ENCODE data around the gene CEACAM19.

CEACAM19 gene

GRCh38 chr19:44725684-44726083 is 54.4 kb downstream of the CEACAM19 start:
- no peak for DNase-seq

GRCh38 chr19:44726465-44726864 is 55.2 kb downstream of the CEACAM19 start:
- no peak for DNase-seq

- no peak for DNase-seq
Measured at GRCh38 chr19:44728178-44728577, 56.9 kb downstream of the CEACAM19 start.

DNA sequence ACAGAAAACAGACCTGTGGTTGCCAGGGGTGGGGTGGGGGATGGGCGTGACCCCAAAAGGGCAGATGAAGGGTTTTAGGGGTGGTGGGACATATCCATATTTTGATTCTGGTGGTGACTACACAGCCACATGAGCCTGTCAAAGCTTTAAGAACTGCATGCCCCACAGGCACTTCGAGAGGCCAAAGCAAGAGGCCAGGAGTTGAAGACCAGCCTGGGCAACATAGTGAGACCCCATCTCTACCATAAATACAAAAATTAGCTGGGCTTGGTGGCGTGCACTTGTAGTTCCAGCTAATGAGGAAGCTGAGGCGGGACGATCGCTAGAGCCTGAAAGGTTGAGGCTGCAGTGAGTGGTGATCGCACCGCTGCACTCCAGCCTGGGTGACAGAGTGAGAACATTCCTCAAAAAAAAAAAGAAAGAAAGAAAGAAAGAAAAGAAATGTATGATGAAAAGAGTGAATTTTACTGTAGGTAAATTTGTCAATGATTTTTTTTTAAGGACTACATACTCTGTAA is 58.3 kb downstream of the CEACAM19 start:
- no peak for DNase-seq

- DNase-seq: no peak
Measured at GRCh38 chr19:44731081-44731480, 59.8 kb downstream of the CEACAM19 start.

GRCh38 chr19:44731622-44732021 is 60.3 kb downstream of the CEACAM19 start:
- DNase-seq: no peak

DNA sequence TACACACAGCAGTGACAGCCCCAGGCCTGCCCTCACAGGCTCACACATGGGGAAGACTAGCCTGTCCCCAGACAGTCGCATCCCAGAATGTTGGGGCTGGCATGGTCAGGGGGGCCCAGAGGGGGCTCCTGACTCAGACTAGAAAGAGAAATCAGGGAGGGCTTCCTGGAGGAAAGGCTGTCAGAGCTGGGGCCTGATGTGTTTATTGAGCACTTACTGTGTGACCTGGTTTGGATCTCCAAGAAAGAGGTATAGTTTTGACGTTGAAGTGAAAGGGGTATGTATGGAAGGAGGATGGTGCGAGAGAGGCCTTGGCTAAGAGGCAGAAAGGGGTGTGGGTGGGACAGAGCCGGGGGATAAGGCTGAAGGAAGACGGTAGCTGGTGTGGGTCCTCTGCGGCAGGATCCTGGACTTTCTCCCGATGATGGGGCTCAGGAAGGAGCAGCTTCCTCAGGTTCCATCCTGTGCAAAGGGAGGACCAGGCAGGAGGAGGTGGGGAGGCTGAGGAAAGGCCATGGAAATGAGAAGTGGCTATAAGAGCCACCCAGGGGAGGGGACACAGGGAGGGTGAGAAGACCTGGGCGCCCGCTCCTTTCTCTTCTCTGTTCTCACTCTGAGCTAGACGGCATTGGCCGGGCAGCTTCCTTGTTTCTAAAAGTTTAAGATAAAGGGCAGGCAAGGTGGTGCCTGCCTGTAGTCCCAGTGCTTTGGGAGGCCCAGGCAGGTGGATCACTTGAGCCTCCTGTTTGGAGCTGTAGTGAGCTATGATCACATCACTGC is 61.1 kb downstream of the CEACAM19 start:
- no peak for DNase-seq

Measured in stimulated activated CD4-positive, alpha-beta T cell treated with anti-CD3 and anti-CD28 coated beads, Interleukin-4, amount 100 ng/mL, for 1 hour (primary cell).